GM23338 (cell line): ENCODE measurements around the gene KCTD19. TPM values are rescaled to one million over a fixed set of nuclear protein-coding genes. Genes with fewer than 3 reads are reported as not detected.
A peak's percentile ranks its signal among the peaks of the same experiment; 100 is the strongest.

ENCODE experiments used
- ATAC-seq: fragments of 200-7000 bp; cut with Tn5 transposase; 3 replicates; pipeline ENCODE4 v1.9.1; 2020
- DNase-seq: peaks from one replicate; pipeline ENCODE4 v3.0.0-alpha.2; 2015; ENCODE audit warnings: low spot score
- H2AFZ ChIP-seq: fragments of 200-600 bp; sonication (generic); 2 replicates; pipeline ENCODE4 v1.8.0; 2016; ENCODE audit warnings: antibody characterized with exemption, mild to moderate bottlenecking, moderate library complexity
- H3F3A ChIP-seq: fragments of 200-600 bp; sonication (generic); replicated peaks from 2 replicates; pipeline ENCODE4 v1.8.0; 2017; ENCODE audit warnings: antibody characterized with exemption, mixed run types, low read depth
- H3K27ac ChIP-seq: fragments of 200-600 bp; sonication (generic); 2 replicates; pipeline ENCODE4 v1.6.1; 2016; ENCODE audit warnings: low read depth
- H3K27me3 ChIP-seq: fragments of 200-600 bp; sonication (generic); 2 replicates; pipeline ENCODE4 v1.8.0; 2016; ENCODE audit warnings: mild to moderate bottlenecking, mixed run types, moderate library complexity; ENCODE audit not compliant: insufficient read depth
- H3K36me3 ChIP-seq: fragments of 200-600 bp; sonication (generic); 2 replicates; pipeline ENCODE4 v1.8.0; 2016; ENCODE audit warnings: mild to moderate bottlenecking; ENCODE audit not compliant: insufficient read depth
- H3K4me1 ChIP-seq: fragments of 200-600 bp; sonication (generic); 2 replicates; pipeline ENCODE4 v1.8.0; 2016; ENCODE audit warnings: mild to moderate bottlenecking, moderate library complexity; ENCODE audit not compliant: insufficient read depth
- H3K4me2 ChIP-seq: fragments of 200-600 bp; sonication (generic); 2 replicates; pipeline ENCODE4 v1.7.1; 2017; ENCODE audit warnings: mixed run types
- H3K4me3 ChIP-seq: fragments of 200-600 bp; sonication (generic); 2 replicates; pipeline ENCODE4 v1.6.1; 2016; ENCODE audit warnings: mixed run types
- H3K79me2 ChIP-seq: fragments of 200-600 bp; sonication (generic); replicated peaks from 2 replicates; pipeline ENCODE4 v1.8.0; 2017; ENCODE audit warnings: mild to moderate bottlenecking; ENCODE audit not compliant: insufficient read depth
- H3K9me2 ChIP-seq: fragments of 200-600 bp; sonication (generic); 2 replicates; pipeline ENCODE4 v1.8.0; 2017; ENCODE audit not compliant: insufficient read depth
- H4K20me1 ChIP-seq: fragments of 200-600 bp; sonication (generic); replicated peaks from 2 replicates; pipeline ENCODE4 v1.8.0; 2017; ENCODE audit warnings: mild to moderate bottlenecking; ENCODE audit not compliant: insufficient read depth
- H3K27ac Mint-ChIP-seq: 2 replicates; pipeline ENCODE4 v1.8.0; 2020; ENCODE audit warnings: inconsistent platforms, mild to moderate bottlenecking, moderate library complexity, mixed read lengths
- H3K27me3 Mint-ChIP-seq: 3 replicates; pipeline ENCODE4 v1.8.0; 2022; ENCODE audit warnings: low read depth, mild to moderate bottlenecking, moderate library complexity, mixed read lengths, inconsistent platforms; ENCODE audit not compliant: insufficient read depth, poor library complexity
- H3K36me3 Mint-ChIP-seq: 3 replicates; pipeline ENCODE4 v1.8.0; 2021; ENCODE audit warnings: low read depth, mild to moderate bottlenecking, inconsistent platforms, moderate library complexity, mixed read lengths
- H3K4me1 Mint-ChIP-seq: 3 replicates; pipeline ENCODE4 v1.8.0; 2020; ENCODE audit warnings: mild to moderate bottlenecking, inconsistent platforms, mixed read lengths
- H3K4me3 Mint-ChIP-seq: 3 replicates; pipeline ENCODE4 v1.8.0; 2021; ENCODE audit warnings: moderate library complexity, mild to moderate bottlenecking, inconsistent platforms, mixed read lengths
- H3K9me3 Mint-ChIP-seq: 3 replicates; pipeline ENCODE4 v1.8.0; 2020; ENCODE audit warnings: moderate library complexity, mild to moderate bottlenecking, inconsistent platforms, mixed read lengths
- ETS1 ChIP-seq: IDR thresholded peaks from 2 replicates; pipeline ENCODE4 v1.6.1; 2016; ENCODE audit warnings: antibody characterized with exemption
- JUNB ChIP-seq: IDR thresholded peaks from one replicate; pipeline ENCODE4 v1.6.1; 2016; ENCODE audit warnings: antibody characterized with exemption; ENCODE audit not compliant: unreplicated experiment
- POLR2AphosphoS5 ChIP-seq: IDR thresholded peaks from 2 replicates; pipeline ENCODE4 v1.6.1; 2016; ENCODE audit warnings: antibody characterized with exemption, low read depth
- ZNF462 ChIP-seq: fragments of 250-450 bp; sonication (Bioruptor Pico); IDR thresholded peaks from 2 replicates; pipeline ENCODE4 v1.5.0; 2020; ENCODE audit warnings: mild to moderate bottlenecking, moderate library complexity
- polyA plus RNA-seq: library from polyadenylated mRNA; unstranded; fragments of >200 nt; fragmentation: Nextera tagmentation; extraction: Ambion mirVana; gene quantifications from 2 replicates; pipeline ENCODE4 v1.2.1, GENCODE V29; 2016
- total RNA-seq: library from RNA; depleted of rRNA; stranded (reverse); fragments of >200 nt; shearing (Covaris generic); gene quantifications from 2 replicates; pipeline ENCODE4 v1.2.3, GENCODE V29; 2014

KCTD19 gene
- total and polyA plus RNA-seq, 2 experiments from 2014 or later = 0.31 to 0.65 TPM

- TF ChIP-seq ZNF462 (CRISPR knock-in tag) = no peak
These were observed 78.5 kb downstream of the KCTD19 start (continued) for GRCh38 chr16:67248073-67248400.

- no peaks in the 10 kb centered on the region; the same call in 1 of the 2 replicates for H4K20me1 ChIP-seq
- TF ChIP-seq POLR2AphosphoS5 = peak; percentile 80
- no peak for TF ChIP-seq JUNB
- no peak for TF ChIP-seq ETS1
- Mint-ChIP-seq H3K9me3 (no peaks in the 10 kb centered on the region; the same call in 2 of the 3 replicates), H3K36me3 (peaks cover 5% of the 10 kb centered on the region; the same call in 2 of the 3 replicates), H3K27me3 (peaks cover 31% of the 10 kb centered on the region), H3K4me3 (peak within 1 kb of the TSS; percentile 90), H3K27ac (peak within 1 kb of the TSS; percentile 97), H3K4me1 (peaks cover 42% of the 10 kb centered on the region)
- peak; percentile 47 for ATAC-seq
- peak within 1 kb of the TSS; percentile 89 for H3K4me3 ChIP-seq
- peaks cover 23% of the 10 kb centered on the region for H3K4me1 ChIP-seq
- H3K9me2 ChIP-seq = no peaks in the 10 kb centered on the region
- H3K36me3 ChIP-seq = no peaks in the 10 kb centered on the region; the same call in 1 of the 2 replicates
- peaks cover 18% of the 10 kb centered on the region for H3F3A ChIP-seq
- H3K4me2 ChIP-seq = peak within 1 kb of the TSS; percentile 94
- peaks cover 30% of the 10 kb centered on the region for H3K79me2 ChIP-seq
- peak within 1 kb of the TSS; percentile 97 for H2AFZ ChIP-seq
- H3K27me3 ChIP-seq = peaks cover 34% of the 10 kb centered on the region
- peak; percentile 98 for DNase-seq
- H3K27ac ChIP-seq = peak within 1 kb of the TSS; percentile 94
These were observed 79.1 kb downstream of the KCTD19 start, which contains the start of gene FHOD1 for GRCh38 chr16:67247192-67248072. Gene FHOD1 (minus strand): TSS chr16:67247481. CDS start chr16:67247410, 71 bp downstream.
